ENCODE results near the gene SLC26A3.

Gene SLC26A3

GRCh38 chr7:107826451-107826850 is 23.4 kb upstream of the SLC26A3 start:
- no peak overlapping the region for H3K9ac ChIP-seq (ENCODE audit: low read depth, low read length)
- no peaks in the 10 kb centered on the region for H3K79me2 ChIP-seq (ENCODE audit: insufficient read depth, low read length)
- no peak overlapping the region for H2AFZ ChIP-seq (ENCODE audit: low read depth, low read length)
- no peaks in the 10 kb centered on the region for H3K27me3 ChIP-seq (ENCODE audit: insufficient read depth, low read length, poor library complexity)
- no peak overlapping the region for H3K4me3 ChIP-seq (ENCODE audit: low read depth in 1 of 2, low read length in 2 of 2)
- no peaks in the 10 kb centered on the region for H3K36me3 ChIP-seq (ENCODE audit: insufficient read depth, low read length)
- no peaks in the 10 kb centered on the region for H4K20me1 ChIP-seq (ENCODE audit: insufficient read depth, low read length)
- no peak for DNase-seq
- H3K27ac ChIP-seq (ENCODE audit: low read length), result no peak overlapping the region
- H3K4me2 ChIP-seq (ENCODE audit: insufficient read depth, low read length), result no peak overlapping the region
- no peaks in the 10 kb centered on the region for H3K4me1 ChIP-seq (ENCODE audit: insufficient read depth, low read length)
- no peaks in the 10 kb centered on the region for H3K9me3 ChIP-seq (ENCODE audit: insufficient read depth, low read length, severe bottlenecking)
- no peak for ATAC-seq (ENCODE audit: insufficient read depth, low read depth)
- no peak for TF ChIP-seq EZH2 (IDR thresholded peaks at IDR 0.05; ENCODE audit: borderline replicate concordance, low read depth, low read length, severe bottlenecking)
- no peak for TF ChIP-seq CTCF (IDR thresholded peaks at IDR 0.05; ENCODE audit: borderline replicate concordance, extremely low read depth, low read length, poor library complexity, severe bottlenecking)

GRCh38 chr7:107824858-107825257 is 21.8 kb upstream of the SLC26A3 start:
- H2AFZ ChIP-seq (ENCODE audit: low read depth, low read length), result no peak overlapping the region
- TF ChIP-seq EZH2 (IDR thresholded peaks at IDR 0.05; ENCODE audit: borderline replicate concordance, low read depth, low read length, severe bottlenecking), result no peak
- TF ChIP-seq CTCF (IDR thresholded peaks at IDR 0.05; ENCODE audit: borderline replicate concordance, extremely low read depth, low read length, poor library complexity, severe bottlenecking), result no peak
- no peaks in the 10 kb centered on the region for H3K36me3 ChIP-seq (ENCODE audit: insufficient read depth, low read length)
- no peaks in the 10 kb centered on the region for H3K9me3 ChIP-seq (ENCODE audit: insufficient read depth, low read length, severe bottlenecking)
- no peak overlapping the region for H3K9ac ChIP-seq (ENCODE audit: low read depth, low read length)
- H3K79me2 ChIP-seq (ENCODE audit: insufficient read depth, low read length), result no peaks in the 10 kb centered on the region
- peaks cover 4% of the 10 kb centered on the region for H3K27me3 ChIP-seq (ENCODE audit: insufficient read depth, low read length, poor library complexity)
- ATAC-seq (ENCODE audit: insufficient read depth, low read depth) (no peak), DNase-seq (no peak)
- no peaks in the 10 kb centered on the region for H4K20me1 ChIP-seq (ENCODE audit: insufficient read depth, low read length)
- H3K4me2 ChIP-seq (ENCODE audit: insufficient read depth, low read length), result no peak overlapping the region
- no peak overlapping the region for H3K27ac ChIP-seq (ENCODE audit: low read length)
- H3K4me3 ChIP-seq (ENCODE audit: low read depth in 1 of 2, low read length in 2 of 2), result no peak overlapping the region
- no peaks in the 10 kb centered on the region for H3K4me1 ChIP-seq (ENCODE audit: insufficient read depth, low read length)

- H4K20me1 ChIP-seq (ENCODE audit: insufficient read depth, low read length), result no peaks in the 10 kb centered on the region
- ATAC-seq (ENCODE audit: insufficient read depth, low read depth), result no peak
- TF ChIP-seq CTCF (IDR thresholded peaks at IDR 0.05; ENCODE audit: borderline replicate concordance, extremely low read depth, low read length, poor library complexity, severe bottlenecking), result no peak
- TF ChIP-seq EZH2 (IDR thresholded peaks at IDR 0.05; ENCODE audit: borderline replicate concordance, low read depth, low read length, severe bottlenecking), result no peak
Observed at GRCh38 chr7:107818622-107819021, 15.6 kb upstream of the SLC26A3 start.

More at GRCh38 chr7:107818622-107819021, 15.6 kb upstream of the SLC26A3 start:
- Histone ChIP-seq H3K9me3 (ENCODE audit: insufficient read depth, low read length, severe bottlenecking) (no peaks in the 10 kb centered on the region), H3K9ac (ENCODE audit: low read depth, low read length) (no peak overlapping the region), H2AFZ (ENCODE audit: low read depth, low read length) (no peak overlapping the region), H3K36me3 (ENCODE audit: insufficient read depth, low read length) (no peaks in the 10 kb centered on the region), H3K4me1 (ENCODE audit: insufficient read depth, low read length) (no peaks in the 10 kb centered on the region), H3K27ac (ENCODE audit: low read length) (no peak overlapping the region), H3K79me2 (ENCODE audit: insufficient read depth, low read length) (no peaks in the 10 kb centered on the region), H3K27me3 (ENCODE audit: insufficient read depth, low read length, poor library complexity) (peaks cover 4% of the 10 kb centered on the region), H3K4me3 (ENCODE audit: low read depth in 1 of 2, low read length in 2 of 2) (no peak overlapping the region), H3K4me2 (ENCODE audit: insufficient read depth, low read length) (no peak overlapping the region)
- DNase-seq, result no peak

All from DND-41 (cell line).